Kidney tubule cell (primary cell): ENCODE results near the gene TPM1.
A peak's percentile ranks its signal among the peaks of the same experiment; 100 is the strongest.

Experiments
- DNase-seq: peaks from one replicate; pipeline ENCODE4 v3.0.0-alpha.2; 2018; ENCODE audit warnings: low spot score

The TPM1 gene

GRCh38 chr15:63016234-63016633, 26.3 kb upstream of the TPM1 start:
- DNase-seq = no peak

- peak; percentile 47 for DNase-seq
Measured at GRCh38 chr15:63018639-63019038, 23.9 kb upstream of the TPM1 start.

- peak; percentile 97 for DNase-seq
Measured at GRCh38 chr15:63019511-63020109, 22.9 kb upstream of the TPM1 start.

- no peak for DNase-seq
Measured at GRCh38 chr15:63020128-63020527, 22.4 kb upstream of the TPM1 start.

GRCh38 chr15:63020759-63021430, 21.7 kb upstream of the TPM1 start:
- DNase-seq = no peak

- no peak for DNase-seq
Measured at GRCh38 chr15:63022181-63022580, 20.4 kb upstream of the TPM1 start.

GRCh38 chr15:63022663-63023062, 19.9 kb upstream of the TPM1 start:
- DNase-seq = no peak

GRCh38 chr15:63023351-63023945, 19.1 kb upstream of the TPM1 start:
- DNase-seq = peak; percentile 49

- no peak for DNase-seq
Measured at GRCh38 chr15:63025460-63025859, 17.1 kb upstream of the TPM1 start.

GRCh38 chr15:63027646-63028045, 14.9 kb upstream of the TPM1 start:
- DNase-seq = no peak

GRCh38 chr15:63028442-63029110, 14.0 kb upstream of the TPM1 start:
- no peak for DNase-seq

GRCh38 chr15:63029676-63030075, 12.9 kb upstream of the TPM1 start:
- DNase-seq = no peak

GRCh38 chr15:63030101-63030551, 12.4 kb upstream of the TPM1 start:
- DNase-seq = no peak

GRCh38 chr15:63034578-63034977, 8.0 kb upstream of the TPM1 start:
- DNase-seq = no peak

- DNase-seq = no peak
Measured at GRCh38 chr15:63035253-63035652, 7.3 kb upstream of the TPM1 start.

GRCh38 chr15:63035977-63036376, 6.6 kb upstream of the TPM1 start:
- DNase-seq = no peak

- DNase-seq = no peak
Measured at GRCh38 chr15:63037976-63038720, 4.4 kb upstream of the TPM1 start.

GRCh38 chr15:63038926-63039673, 3.4 kb upstream of the TPM1 start:
- peak; percentile 82 for DNase-seq

- DNase-seq = peak; percentile 61
Measured at GRCh38 chr15:63039811-63040210, 2.7 kb upstream of the TPM1 start.

- peak; percentile 89 for DNase-seq
Measured at GRCh38 chr15:63040509-63040908, 2.0 kb upstream of the TPM1 start.

GRCh38 chr15:63040954-63041353, 1.6 kb upstream of the TPM1 start:
- peak; percentile 78 for DNase-seq
